HL-60/S4 treated with retinoic acid at 250 ng/mL for 4 days and 3 days (cell line): Measurements from ENCODE around the gene KLRK1.
"Not testable (repeated sequence)": the region's sequence is repeated elsewhere in the genome, so short reads cannot be mapped to it uniquely, and the experiment has no call there.

Experiments used
- in situ Hi-C: fragments of 300-500 bp; cut with MboI; formaldehyde crosslinking; loops from 2 replicates; pipeline ENCODE4 v1.7.0; 2022; ENCODE audit warnings: low sequenced_read_pairs

The KLRK1 gene

GRCh38 chr12:10388624-10389413 is 1.0 kb downstream of the KLRK1 start:
- in situ Hi-C loops, result no loop called here

- in situ Hi-C loops, result not testable (repeated sequence)
Observed at GRCh38 chr12:10387498-10387897, 2.3 kb downstream of the KLRK1 start.

- in situ Hi-C loops, result no loop called here
Observed at GRCh38 chr12:10386857-10387256, 3.0 kb downstream of the KLRK1 start.

GRCh38 chr12:10385166-10385613 is 4.7 kb downstream of the KLRK1 start:
- in situ Hi-C loops, result no loop called here

- in situ Hi-C loops, result no loop called here
Observed at GRCh38 chr12:10384191-10384590, 5.7 kb downstream of the KLRK1 start.

- in situ Hi-C loops, result no loop called here
Observed at GRCh38 chr12:10381928-10382628, 7.8 kb downstream of the KLRK1 start.

- in situ Hi-C loops, result not testable (repeated sequence)
Observed at GRCh38 chr12:10378737-10379136, 11.1 kb downstream of the KLRK1 start.

- in situ Hi-C loops, result no loop called here
Observed at GRCh38 chr12:10374624-10375018, 15.2 kb downstream of the KLRK1 start.

GRCh38 chr12:10372559-10372958 is 17.3 kb downstream of the KLRK1 start:
- in situ Hi-C loops, result no loop called here

- in situ Hi-C loops, result not testable (repeated sequence)
Observed at GRCh38 chr12:10371893-10372535, 17.8 kb downstream of the KLRK1 start.

- in situ Hi-C loops, result no loop called here
Observed at GRCh38 chr12:10369557-10370415, 20.1 kb downstream of the KLRK1 start.

GRCh38 chr12:10368206-10369171 is 21.4 kb downstream of the KLRK1 start:
- in situ Hi-C loops, result no loop called here

- in situ Hi-C loops, result not testable (repeated sequence)
Observed at GRCh38 chr12:10367714-10368113, 22.1 kb downstream of the KLRK1 start.

GRCh38 chr12:10366875-10367274 is 23.0 kb downstream of the KLRK1 start:
- in situ Hi-C loops, result no loop called here

GRCh38 chr12:10365696-10366405 is 24.0 kb downstream of the KLRK1 start:
- in situ Hi-C loops, result no loop called here

- in situ Hi-C loops, result no loop called here
Observed at GRCh38 chr12:10364815-10365622, 24.8 kb downstream of the KLRK1 start.

- in situ Hi-C loops, result no loop called here
Observed at GRCh38 chr12:10363914-10364814, 25.7 kb downstream of the KLRK1 start.
